HepG2 (cell line): ENCODE measurements around the gene DNAJC7. TPM values are rescaled to one million over a fixed set of nuclear protein-coding genes. Genes with fewer than 3 reads are reported as not detected.
A peak's percentile ranks its signal among the peaks of the same experiment; 100 is the strongest.

Experiments
- ARID5B ChIP-seq: IDR thresholded peaks from 2 replicates; pipeline ENCODE4 v1.4.0; 2020; ENCODE audit warnings: mild to moderate bottlenecking, missing genetic modification reagents
- ATF1 ChIP-seq: IDR thresholded peaks from 2 replicates; pipeline ENCODE4 v1.6.1; 2016; ENCODE audit warnings: mild to moderate bottlenecking, control low read depth
- CCDC6 ChIP-seq: sonication (generic); formaldehyde crosslinking; IDR thresholded peaks from 2 replicates; pipeline ENCODE4 v1.8.1; 2022; ENCODE audit warnings: mild to moderate bottlenecking, missing genetic modification reagents, moderate library complexity
- CHD4 ChIP-seq: fragments of 200-600 bp; sonication (generic); IDR thresholded peaks from 2 replicates; pipeline ENCODE4 v1.7.0; 2017; ENCODE audit warnings: mild to moderate bottlenecking, low read length, borderline replicate concordance
- DZIP1 ChIP-seq: sonication (generic); formaldehyde crosslinking; IDR thresholded peaks from 2 replicates; pipeline ENCODE4 v1.5.0; 2020; ENCODE audit warnings: mild to moderate bottlenecking, missing genetic modification reagents
- HES4 ChIP-seq: sonication (generic); formaldehyde crosslinking; IDR thresholded peaks from 2 replicates; pipeline ENCODE4 v1.9.0; 2021; ENCODE audit warnings: mild to moderate bottlenecking, missing genetic modification reagents, borderline replicate concordance
- JDP2 ChIP-seq: sonication (generic); formaldehyde crosslinking; IDR thresholded peaks from 2 replicates; pipeline ENCODE4 v1.8.1; 2022; ENCODE audit warnings: missing genetic modification reagents, borderline replicate concordance
- KDM2A ChIP-seq: sonication (generic); formaldehyde crosslinking; IDR thresholded peaks from 2 replicates; pipeline ENCODE4 v1.4.0; 2020; ENCODE audit warnings: low read depth, missing genetic modification reagents, borderline replicate concordance
- KDM4B ChIP-seq: sonication (generic); formaldehyde crosslinking; IDR thresholded peaks from 2 replicates; pipeline ENCODE4 v1.4.0; 2020; ENCODE audit warnings: missing genetic modification reagents
- NR2F6 ChIP-seq, 2 experiments: IDR thresholded peaks; 2 replicates each; pipeline ENCODE4 v1.6.1; 2016; ENCODE audit warnings: antibody characterized with exemption in 1 of 2, mild to moderate bottlenecking in 1 of 2
- RBM22 ChIP-seq: fragments of 200-400 bp; formaldehyde crosslinking; optimal IDR thresholded peaks from 2 replicates; pipeline ENCODE3; 2017; ENCODE audit warnings: mild to moderate bottlenecking, low read length, moderate library complexity
- ZFAT ChIP-seq: sonication (generic); formaldehyde crosslinking; conservative IDR thresholded peaks from 2 replicates; pipeline ENCODE4 v1.8.1; 2023; ENCODE audit warnings: missing genetic modification reagents, inconsistent platforms
- ZNF354B ChIP-seq: sonication (generic); formaldehyde crosslinking; IDR thresholded peaks from 2 replicates; pipeline ENCODE4 v1.8.0; 2022; ENCODE audit warnings: mild to moderate bottlenecking, missing genetic modification reagents
- ZNF44 ChIP-seq: sonication (generic); formaldehyde crosslinking; IDR thresholded peaks from 2 replicates; pipeline ENCODE4 v1.5.1; 2020; ENCODE audit warnings: mild to moderate bottlenecking, missing genetic modification reagents
- polyA plus RNA-seq, 8 experiments: library from polyadenylated mRNA; depleted of rRNA in 3 of 8; stranded (reverse) in 7 of 8; unstranded in 1 of 8; fragments of >200 nt; fragmentation: Illumina TruSeq in 4 of 8; extraction: Trizol in 4 of 8; gene quantifications; 2 replicates each; pipeline versions ENCODE4 v1.2.1 to v1.2.3, GENCODE V29; 2011 to 2016; ENCODE audit warnings: low read depth in 4 of 8, missing spikeins in 1 of 8, mixed read lengths in 1 of 8; ENCODE audit not compliant: insufficient read depth in 1 of 8
- total RNA-seq, 5 experiments: library from RNA; depleted of rRNA; stranded (reverse); fragments of >200 nt; fragmentation: Illumina TruSeq; extraction: Trizol; gene quantifications; 2 replicates each; pipeline ENCODE4 v1.2.3, GENCODE V29; 2016; ENCODE audit warnings: low read depth in 1 of 5
- TF ChIP-seq, protein P1 (sequence below): sonication (generic); formaldehyde crosslinking; IDR thresholded peaks from 2 replicates; pipeline ENCODE4 v1.5.1; 2020; ENCODE audit warnings: missing genetic modification reagents, mild to moderate bottlenecking, borderline replicate concordance
- TF ChIP-seq, protein P2 (sequence below): sonication (generic); formaldehyde crosslinking; IDR thresholded peaks from 2 replicates; pipeline ENCODE4 v1.4.0; 2020; ENCODE audit warnings: missing genetic modification reagents, mild to moderate bottlenecking, borderline replicate concordance
- TF ChIP-seq, protein P3 (sequence below): sonication (generic); formaldehyde crosslinking; IDR thresholded peaks from 2 replicates; pipeline ENCODE4 v1.9.0; 2022; ENCODE audit warnings: missing genetic modification reagents, mild to moderate bottlenecking, borderline replicate concordance

Gene DNAJC7
- total and polyA plus RNA-seq, 2 of the 13 experiments (the other 11 are each of a cell fraction or from before 2014, with no cell fraction given), result 47.7 to 132 TPM

GRCh38 chr17:42002792-42003301 lies 14.4 kb downstream of the DNAJC7 start (continued):
- TF ChIP-seq RBM22 (no peak), ZNF44 (CRISPR knock-in tag) (no peak), HES4 (no peak), KDM2A (CRISPR knock-in tag) (no peak), ZFAT (CRISPR knock-in tag) (no peak), DZIP1 (CRISPR knock-in tag) (no peak), KDM4B (CRISPR knock-in tag) (no peak), ATF1 (CRISPR knock-in tag) (0 out of 2 replicates have a peak, but pooled peaks have one; percentile 15), JDP2 (CRISPR knock-in tag) (no peak), NR2F6 (IDR thresholded peaks at IDR 0.05) (no peak), NR2F6 (CRISPR knock-in tag; IDR thresholded peaks at IDR 0.05) (peak; percentile 18; the same call in 1 of the 2 replicates), ZNF354B (CRISPR knock-in tag) (0 out of 2 replicates have a peak, but pooled peaks have one; percentile 66), ARID5B (peak; percentile 80), CCDC6 (CRISPR knock-in tag) (no peak), CHD4 (peak; percentile 67; the same call in 1 of the 2 replicates)
- TF ChIP-seq, protein P1, sequence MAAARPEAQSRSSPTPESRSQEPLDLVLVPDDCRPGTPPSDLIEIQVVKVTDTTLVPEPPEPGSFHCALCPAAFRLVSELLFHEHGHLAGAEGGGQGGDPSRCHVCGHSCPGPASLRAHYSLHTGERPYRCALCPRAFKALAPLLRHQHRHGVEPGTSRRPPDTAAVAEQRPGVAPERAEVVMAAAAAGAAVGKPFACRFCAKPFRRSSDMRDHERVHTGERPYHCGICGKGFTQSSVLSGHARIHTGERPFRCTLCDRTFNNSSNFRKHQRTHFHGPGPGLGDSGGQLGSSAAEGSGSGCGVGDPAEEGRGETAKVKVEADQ, result 0 out of 2 replicates have a peak, but pooled peaks have one; percentile 65
- TF ChIP-seq, protein P2, sequence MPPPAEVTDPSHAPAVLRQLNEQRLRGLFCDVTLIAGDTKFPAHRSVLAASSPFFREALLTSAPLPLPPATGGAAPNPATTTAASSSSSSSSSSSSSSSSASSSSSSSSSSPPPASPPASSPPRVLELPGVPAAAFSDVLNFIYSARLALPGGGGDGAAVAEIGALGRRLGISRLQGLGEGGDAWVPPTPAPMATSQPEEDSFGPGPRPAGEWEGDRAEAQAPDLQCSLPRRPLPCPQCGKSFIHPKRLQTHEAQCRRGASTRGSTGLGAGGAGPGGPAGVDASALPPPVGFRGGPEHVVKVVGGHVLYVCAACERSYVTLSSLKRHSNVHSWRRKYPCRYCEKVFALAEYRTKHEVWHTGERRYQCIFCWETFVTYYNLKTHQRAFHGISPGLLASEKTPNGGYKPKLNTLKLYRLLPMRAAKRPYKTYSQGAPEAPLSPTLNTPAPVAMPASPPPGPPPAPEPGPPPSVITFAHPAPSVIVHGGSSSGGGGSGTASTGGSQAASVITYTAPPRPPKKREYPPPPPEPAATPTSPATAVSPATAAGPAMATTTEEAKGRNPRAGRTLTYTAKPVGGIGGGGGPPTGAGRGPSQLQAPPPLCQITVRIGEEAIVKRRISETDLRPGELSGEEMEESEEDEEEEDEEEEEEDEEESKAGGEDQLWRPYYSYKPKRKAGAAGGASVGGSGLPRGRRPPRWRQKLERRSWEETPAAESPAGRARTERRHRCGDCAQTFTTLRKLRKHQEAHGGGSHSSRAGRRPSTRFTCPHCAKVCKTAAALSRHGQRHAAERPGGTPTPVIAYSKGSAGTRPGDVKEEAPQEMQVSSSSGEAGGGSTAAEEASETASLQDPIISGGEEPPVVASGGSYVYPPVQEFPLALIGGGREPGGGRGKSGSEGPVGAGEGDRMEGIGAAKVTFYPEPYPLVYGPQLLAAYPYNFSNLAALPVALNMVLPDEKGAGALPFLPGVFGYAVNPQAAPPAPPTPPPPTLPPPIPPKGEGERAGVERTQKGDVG (CRISPR knock-in tag), result no peak
- TF ChIP-seq, protein P3, sequence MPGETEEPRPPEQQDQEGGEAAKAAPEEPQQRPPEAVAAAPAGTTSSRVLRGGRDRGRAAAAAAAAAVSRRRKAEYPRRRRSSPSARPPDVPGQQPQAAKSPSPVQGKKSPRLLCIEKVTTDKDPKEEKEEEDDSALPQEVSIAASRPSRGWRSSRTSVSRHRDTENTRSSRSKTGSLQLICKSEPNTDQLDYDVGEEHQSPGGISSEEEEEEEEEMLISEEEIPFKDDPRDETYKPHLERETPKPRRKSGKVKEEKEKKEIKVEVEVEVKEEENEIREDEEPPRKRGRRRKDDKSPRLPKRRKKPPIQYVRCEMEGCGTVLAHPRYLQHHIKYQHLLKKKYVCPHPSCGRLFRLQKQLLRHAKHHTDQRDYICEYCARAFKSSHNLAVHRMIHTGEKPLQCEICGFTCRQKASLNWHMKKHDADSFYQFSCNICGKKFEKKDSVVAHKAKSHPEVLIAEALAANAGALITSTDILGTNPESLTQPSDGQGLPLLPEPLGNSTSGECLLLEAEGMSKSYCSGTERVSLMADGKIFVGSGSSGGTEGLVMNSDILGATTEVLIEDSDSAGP (CRISPR knock-in tag), result peak; percentile 78; the same call in 1 of the 2 replicates
